ENCODE results near the gene PDE4B. TPM values are rescaled to one million over a fixed set of nuclear protein-coding genes. Genes with fewer than 3 reads are reported as not detected.

Gene PDE4B
- total and polyA plus RNA-seq, 2 donors from 2014 or later: 2.0 to 8.7 TPM

GRCh38 chr1:65756616-65757015, 36.1 kb upstream of the PDE4B start:
- Histone ChIP-seq H3K27me3 (ENCODE audit: control insufficient read depth, insufficient read depth, low read length) (no peaks in the 10 kb centered on the region), H3K4me3 (ENCODE audit: low read length in 3 of 3) (no peak overlapping the region), H3K9ac (ENCODE audit: low read length in 3 of 3) (no peak overlapping the region), H3K9me3 (ENCODE audit: control insufficient read depth in 2 of 3, insufficient read depth in 1 of 3, low read length in 3 of 3) (no peaks in the 10 kb centered on the region), H3K27ac (ENCODE audit: low read depth in 2 of 2, low read length in 2 of 2) (no peak overlapping the region), H3K4me1 (ENCODE audit: control insufficient read depth in 2 of 3, insufficient read depth in 2 of 3, low read depth in 1 of 3, low read length in 3 of 3) (no peaks in the 10 kb centered on the region), H3K36me3 (ENCODE audit: control insufficient read depth in 2 of 3, insufficient read depth in 3 of 3, low read length in 3 of 3) (no peaks in the 10 kb centered on the region)
- no peak for TF ChIP-seq CTCF (IDR thresholded peaks at IDR 0.05; ENCODE audit: borderline replicate concordance, extremely low read depth, insufficient read depth)
- intact Hi-C loops (cut with DNase I): no loop called here
- FAIRE-seq (no peak), DNase-seq (peak in 2 of 5 donors; percentile 9 to 33)

- intact Hi-C loops (cut with DNase I): no loop called here
Measured at GRCh38 chr1:65757531-65757930, 35.2 kb upstream of the PDE4B start.

GRCh38 chr1:65758128-65758527, 34.6 kb upstream of the PDE4B start:
- H3K4me1 ChIP-seq (ENCODE audit: control insufficient read depth in 2 of 3, insufficient read depth in 2 of 3, low read depth in 1 of 3, low read length in 3 of 3): no peaks in the 10 kb centered on the region
- H3K27me3 ChIP-seq (ENCODE audit: control insufficient read depth, insufficient read depth, low read length): no peaks in the 10 kb centered on the region
- DNase-seq: no peak
- H3K9me3 ChIP-seq (ENCODE audit: control insufficient read depth in 2 of 3, insufficient read depth in 1 of 3, low read length in 3 of 3): no peaks in the 10 kb centered on the region
- H3K27ac ChIP-seq (ENCODE audit: low read depth in 2 of 2, low read length in 2 of 2): no peak overlapping the region
- H3K36me3 ChIP-seq (ENCODE audit: control insufficient read depth in 2 of 3, insufficient read depth in 3 of 3, low read length in 3 of 3): no peaks in the 10 kb centered on the region
- intact Hi-C loops (cut with DNase I): no loop called here
- no peak for TF ChIP-seq CTCF (IDR thresholded peaks at IDR 0.05; ENCODE audit: borderline replicate concordance, extremely low read depth, insufficient read depth)
- no peak overlapping the region for H3K4me3 ChIP-seq (ENCODE audit: low read length in 3 of 3)
- no peak for FAIRE-seq
- no peak overlapping the region for H3K9ac ChIP-seq (ENCODE audit: low read length in 3 of 3)

More at GRCh38 chr1:65757531-65757930, 35.2 kb upstream of the PDE4B start:
- no peaks in the 10 kb centered on the region for H3K4me1 ChIP-seq (ENCODE audit: control insufficient read depth in 2 of 3, insufficient read depth in 2 of 3, low read depth in 1 of 3, low read length in 3 of 3)
- no peaks in the 10 kb centered on the region for H3K9me3 ChIP-seq (ENCODE audit: control insufficient read depth in 2 of 3, insufficient read depth in 1 of 3, low read length in 3 of 3)
- DNase-seq: no peak
- H3K36me3 ChIP-seq (ENCODE audit: control insufficient read depth in 2 of 3, insufficient read depth in 3 of 3, low read length in 3 of 3): no peaks in the 10 kb centered on the region
- H3K27ac ChIP-seq (ENCODE audit: low read depth in 2 of 2, low read length in 2 of 2): no peak overlapping the region
- H3K4me3 ChIP-seq (ENCODE audit: low read length in 3 of 3): no peak overlapping the region
- FAIRE-seq: no peak
- no peak overlapping the region for H3K9ac ChIP-seq (ENCODE audit: low read length in 3 of 3)
- no peak for TF ChIP-seq CTCF (IDR thresholded peaks at IDR 0.05; ENCODE audit: borderline replicate concordance, extremely low read depth, insufficient read depth)
- H3K27me3 ChIP-seq (ENCODE audit: control insufficient read depth, insufficient read depth, low read length): no peaks in the 10 kb centered on the region

- Histone ChIP-seq H3K4me1 (ENCODE audit: control insufficient read depth in 2 of 3, insufficient read depth in 2 of 3, low read depth in 1 of 3, low read length in 3 of 3) (no peaks in the 10 kb centered on the region), H3K27me3 (ENCODE audit: control insufficient read depth, insufficient read depth, low read length) (no peaks in the 10 kb centered on the region), H3K27ac (ENCODE audit: low read depth in 2 of 2, low read length in 2 of 2) (no peak overlapping the region), H3K4me3 (ENCODE audit: low read length in 3 of 3) (no peak overlapping the region), H3K36me3 (ENCODE audit: control insufficient read depth in 2 of 3, insufficient read depth in 3 of 3, low read length in 3 of 3) (no peaks in the 10 kb centered on the region), H3K9ac (ENCODE audit: low read length in 3 of 3) (no peak overlapping the region), H3K9me3 (ENCODE audit: control insufficient read depth in 2 of 3, insufficient read depth in 1 of 3, low read length in 3 of 3) (no peaks in the 10 kb centered on the region)
- intact Hi-C loops (cut with DNase I): no loop called here
- no peak for TF ChIP-seq CTCF (IDR thresholded peaks at IDR 0.05; ENCODE audit: borderline replicate concordance, extremely low read depth, insufficient read depth)
- DNase-seq (no peak), FAIRE-seq (no peak)
Measured at GRCh38 chr1:65759516-65759915, 33.2 kb upstream of the PDE4B start.

Data from kidney (tissue), 14 donors.